Chondrocyte (in vitro differentiated cells): ENCODE measurements around the gene ZNHIT6. TPM values are rescaled to one million over a fixed set of nuclear protein-coding genes. Genes with fewer than 3 reads are reported as not detected.

ENCODE experiments used
- DNase-seq: peaks from one replicate; pipeline ENCODE4 v3.0.0; 2021; ENCODE audit warnings: mixed read lengths, low spot score
- H3K27ac Mint-ChIP-seq: one replicate; pipeline ENCODE4 v1.8.0; 2021; ENCODE audit warnings: mild to moderate bottlenecking, moderate library complexity, mixed read lengths; ENCODE audit not compliant: unreplicated experiment
- H3K27me3 Mint-ChIP-seq: 2 replicates; pipeline ENCODE4 v1.8.0; 2021; ENCODE audit warnings: low read depth, mixed read lengths
- H3K36me3 Mint-ChIP-seq: 2 replicates; pipeline ENCODE4 v1.8.0; 2021; ENCODE audit warnings: low read depth, mixed read lengths
- H3K4me1 Mint-ChIP-seq: 2 replicates; pipeline ENCODE4 v1.8.0; 2021; ENCODE audit warnings: low read depth, mild to moderate bottlenecking, mixed read lengths
- H3K4me3 Mint-ChIP-seq: one replicate; pipeline ENCODE4 v1.8.0; 2021; ENCODE audit warnings: mild to moderate bottlenecking, moderate library complexity, mixed read lengths; ENCODE audit not compliant: unreplicated experiment
- H3K9me3 Mint-ChIP-seq: 2 replicates; pipeline ENCODE4 v1.8.0; 2021; ENCODE audit warnings: low read depth, mixed read lengths
- total RNA-seq: library from RNA; stranded (reverse); gene quantifications from 3 replicates; pipeline ENCODE4 v1.2.1, GENCODE V29; 2021
- TF ChIP-seq, protein P1 (sequence below): fragments of 200-600 bp; sonication (generic); IDR thresholded peaks from 2 replicates; pipeline ENCODE4 v1.5.0; 2021; ENCODE audit warnings: antibody characterized with exemption, mild to moderate bottlenecking, moderate library complexity

ZNHIT6 gene
- total RNA-seq, 1 donor from 2014 or later, result 14.3 TPM

DNA sequence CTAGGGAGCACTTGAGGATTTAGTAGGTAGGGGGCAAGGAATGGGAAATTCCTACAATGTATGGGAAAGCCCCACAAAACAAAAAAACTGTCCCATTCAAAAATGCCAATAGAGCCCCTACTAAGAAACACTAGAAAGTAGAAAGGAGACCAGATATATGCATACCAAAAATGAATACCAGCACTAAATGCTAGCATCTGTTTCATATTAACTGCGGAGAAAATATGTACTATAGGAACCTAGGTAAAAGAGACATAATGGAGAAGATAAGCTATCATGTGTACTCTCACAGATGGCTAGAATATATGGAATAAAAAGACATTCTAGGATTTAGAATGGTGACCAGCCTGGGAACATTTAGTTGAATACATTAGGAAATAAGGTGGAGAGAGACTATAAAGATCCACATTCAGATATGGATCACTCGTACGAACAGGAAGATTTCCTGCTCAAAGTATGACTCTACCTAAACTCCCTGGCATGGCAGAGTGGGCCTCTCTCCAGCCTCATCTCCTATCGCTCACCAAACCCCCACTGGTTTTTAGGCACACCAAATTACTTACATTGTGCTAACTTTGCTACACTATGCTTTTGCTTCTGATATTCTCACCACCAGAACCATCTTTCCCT, 18.3 kb downstream of the ZNHIT6 start:
- Mint-ChIP-seq H3K4me1 (peaks cover 35% of the 10 kb centered on the region), H3K4me3 (no peak overlapping the region), H3K9me3 (no peaks in the 10 kb centered on the region), H3K36me3 (peaks cover 3% of the 10 kb centered on the region), H3K27me3 (no peaks in the 10 kb centered on the region), H3K27ac (no peak overlapping the region)
- no peak for DNase-seq
- TF ChIP-seq, protein P1, sequence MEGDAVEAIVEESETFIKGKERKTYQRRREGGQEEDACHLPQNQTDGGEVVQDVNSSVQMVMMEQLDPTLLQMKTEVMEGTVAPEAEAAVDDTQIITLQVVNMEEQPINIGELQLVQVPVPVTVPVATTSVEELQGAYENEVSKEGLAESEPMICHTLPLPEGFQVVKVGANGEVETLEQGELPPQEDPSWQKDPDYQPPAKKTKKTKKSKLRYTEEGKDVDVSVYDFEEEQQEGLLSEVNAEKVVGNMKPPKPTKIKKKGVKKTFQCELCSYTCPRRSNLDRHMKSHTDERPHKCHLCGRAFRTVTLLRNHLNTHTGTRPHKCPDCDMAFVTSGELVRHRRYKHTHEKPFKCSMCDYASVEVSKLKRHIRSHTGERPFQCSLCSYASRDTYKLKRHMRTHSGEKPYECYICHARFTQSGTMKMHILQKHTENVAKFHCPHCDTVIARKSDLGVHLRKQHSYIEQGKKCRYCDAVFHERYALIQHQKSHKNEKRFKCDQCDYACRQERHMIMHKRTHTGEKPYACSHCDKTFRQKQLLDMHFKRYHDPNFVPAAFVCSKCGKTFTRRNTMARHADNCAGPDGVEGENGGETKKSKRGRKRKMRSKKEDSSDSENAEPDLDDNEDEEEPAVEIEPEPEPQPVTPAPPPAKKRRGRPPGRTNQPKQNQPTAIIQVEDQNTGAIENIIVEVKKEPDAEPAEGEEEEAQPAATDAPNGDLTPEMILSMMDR, result no peak

DNA sequence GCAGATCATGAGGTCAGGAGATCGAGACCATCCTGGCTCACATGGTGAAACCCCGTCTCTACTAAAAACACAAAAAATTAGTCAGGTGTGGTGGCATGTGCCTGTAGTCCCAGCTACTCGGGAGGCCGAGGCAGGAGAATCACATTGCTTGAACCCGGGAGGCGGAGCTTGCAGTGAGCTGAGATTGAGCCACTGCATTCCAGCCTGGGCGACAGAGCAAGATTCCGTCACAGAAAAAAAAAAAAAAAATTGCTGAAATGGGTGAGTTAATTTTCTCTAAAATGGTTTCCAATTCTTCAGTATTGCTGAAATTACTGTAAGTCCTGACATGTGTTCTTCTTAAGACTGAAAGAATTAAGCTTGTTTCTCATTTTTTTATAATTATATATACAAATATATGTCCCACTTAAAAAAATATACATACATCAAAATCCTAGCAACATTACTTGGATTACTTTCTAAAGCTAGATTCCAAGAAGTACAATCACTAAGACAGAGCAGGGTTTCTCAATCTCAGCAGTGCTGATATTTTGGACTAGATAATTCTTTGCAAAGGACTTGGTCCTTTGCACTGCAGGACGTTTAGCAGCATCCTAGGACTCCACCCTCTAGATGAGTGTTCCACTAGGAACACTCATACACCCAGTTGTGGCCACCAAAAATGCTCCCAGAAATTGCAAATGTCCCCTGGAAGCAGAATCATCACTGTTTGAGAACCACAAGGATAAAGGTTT, 24.8 kb downstream of the ZNHIT6 start:
- H3K4me3 Mint-ChIP-seq, result no peak overlapping the region
- TF ChIP-seq, protein P1, result no peak
- no peaks in the 10 kb centered on the region for H3K9me3 Mint-ChIP-seq
- H3K27me3 Mint-ChIP-seq, result no peaks in the 10 kb centered on the region
- H3K36me3 Mint-ChIP-seq, result peaks cover 6% of the 10 kb centered on the region
- peaks cover 3% of the 10 kb centered on the region for H3K4me1 Mint-ChIP-seq
- no peak for DNase-seq
- no peak overlapping the region for H3K27ac Mint-ChIP-seq

DNA sequence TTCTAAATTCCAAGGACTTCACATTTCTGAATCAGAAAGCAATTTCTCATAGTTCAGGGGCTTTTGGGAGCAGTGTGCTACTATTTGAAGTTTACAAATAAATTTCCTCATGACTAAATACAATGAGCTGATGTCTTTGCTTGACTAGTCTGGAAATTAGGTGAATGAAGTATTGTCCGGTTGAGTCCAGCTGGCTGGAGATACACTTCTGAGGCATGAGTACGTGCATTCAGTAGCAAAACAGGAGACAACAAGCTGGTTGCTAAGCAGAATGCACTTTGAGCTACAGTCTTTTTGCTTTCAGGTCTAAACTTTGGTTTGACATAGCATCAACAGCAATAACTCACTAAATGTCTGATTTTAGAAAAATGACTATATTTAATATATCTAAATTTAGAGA, 27.1 kb downstream of the ZNHIT6 start:
- H3K36me3 Mint-ChIP-seq, result peaks cover 3% of the 10 kb centered on the region
- H3K4me3 Mint-ChIP-seq, result no peak overlapping the region
- H3K27me3 Mint-ChIP-seq, result no peaks in the 10 kb centered on the region

DNA sequence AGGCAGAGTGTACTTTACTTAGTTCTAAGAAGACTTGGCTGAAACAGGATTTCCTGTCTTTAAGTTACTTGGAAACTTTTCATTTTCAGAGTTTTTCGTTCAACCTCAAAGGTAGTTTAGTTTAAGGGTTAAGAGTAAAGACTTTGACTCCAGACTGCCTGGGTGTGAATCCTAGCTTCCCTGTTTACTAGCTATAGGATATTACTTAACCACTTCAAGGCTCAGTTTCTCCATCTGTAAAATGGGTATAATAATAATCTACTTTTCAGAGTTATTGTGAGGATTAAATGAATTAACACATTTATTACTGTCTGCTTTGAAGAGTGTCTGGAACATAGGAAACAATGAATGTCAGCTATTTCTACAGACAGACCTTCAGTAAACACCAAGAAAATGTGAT, 30.0 kb downstream of the ZNHIT6 start:
- no peak overlapping the region for H3K4me3 Mint-ChIP-seq
- no peak overlapping the region for H3K27ac Mint-ChIP-seq
- DNase-seq, result no peak
- H3K9me3 Mint-ChIP-seq, result no peaks in the 10 kb centered on the region
- H3K36me3 Mint-ChIP-seq, result peaks cover 3% of the 10 kb centered on the region
- no peaks in the 10 kb centered on the region for H3K27me3 Mint-ChIP-seq
- H3K4me1 Mint-ChIP-seq, result peaks cover 3% of the 10 kb centered on the region
- TF ChIP-seq, protein P1, result no peak

More for the DNA sequence above, 27.1 kb downstream of the ZNHIT6 start:
- no peak for DNase-seq
- Mint-ChIP-seq H3K4me1 (peaks cover 3% of the 10 kb centered on the region), H3K27ac (no peak overlapping the region), H3K9me3 (no peaks in the 10 kb centered on the region)
- TF ChIP-seq, protein P1, result no peak

DNA sequence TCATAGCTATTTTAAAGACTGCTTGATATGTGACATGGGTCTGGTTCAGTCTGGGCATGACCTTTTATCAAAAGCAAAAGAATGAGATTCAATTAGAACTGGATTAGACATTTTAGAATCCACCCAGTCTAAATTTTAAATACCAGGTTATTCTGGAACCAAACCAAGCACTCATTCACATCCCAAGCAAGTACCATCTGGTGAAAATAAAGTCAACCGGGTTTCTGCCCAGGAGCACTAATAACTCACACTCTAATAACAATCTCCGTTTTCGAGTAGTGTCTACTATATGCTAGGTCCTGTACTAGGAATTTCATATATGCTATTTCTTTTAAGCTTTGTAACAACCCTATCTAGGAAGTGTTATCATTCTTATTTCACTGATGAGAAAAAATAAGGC, 30.6 kb downstream of the ZNHIT6 start:
- H3K27ac Mint-ChIP-seq, result no peak overlapping the region
- no peak for DNase-seq
- H3K4me1 Mint-ChIP-seq, result peaks cover 3% of the 10 kb centered on the region
- H3K9me3 Mint-ChIP-seq, result no peaks in the 10 kb centered on the region
- H3K36me3 Mint-ChIP-seq, result peaks cover 3% of the 10 kb centered on the region
- H3K27me3 Mint-ChIP-seq, result no peaks in the 10 kb centered on the region
- TF ChIP-seq, protein P1, result no peak
- no peak overlapping the region for H3K4me3 Mint-ChIP-seq
